Suprapubic skin (tissue), 4 donors: ENCODE measurements around the gene CLEC16A.

Experiments used
- CTCF ChIP-seq, 2 donors: fragments of 200-600 bp in 1 of 2; fragments of 450-650 bp in 1 of 2; sonication (generic) in 1 of 2; IDR thresholded peaks; one replicate each; pipeline ENCODE4 v1.5.1; 2016 to 2019; ENCODE audit warnings: antibody characterized with exemption in 2 of 2, mild to moderate bottlenecking in 1 of 2, moderate library complexity in 1 of 2
- EP300 ChIP-seq: sonication (generic); formaldehyde crosslinking; IDR thresholded peaks from one replicate; pipeline ENCODE4 v1.6.1; 2017; ENCODE audit warnings: antibody characterized with exemption
- POLR2A ChIP-seq, 2 donors: fragments of 450-650 bp; IDR thresholded peaks; one replicate each; pipeline ENCODE4 v1.6.1; 2017; ENCODE audit warnings: antibody characterized with exemption in 2 of 2, mild to moderate bottlenecking in 2 of 2, moderate library complexity in 2 of 2
- POLR2AphosphoS5 ChIP-seq, 3 donors: sonication (generic); formaldehyde crosslinking; IDR thresholded peaks; one replicate each; pipeline ENCODE4 v1.6.1; 2017; ENCODE audit warnings: antibody characterized with exemption in 3 of 3

DNA sequence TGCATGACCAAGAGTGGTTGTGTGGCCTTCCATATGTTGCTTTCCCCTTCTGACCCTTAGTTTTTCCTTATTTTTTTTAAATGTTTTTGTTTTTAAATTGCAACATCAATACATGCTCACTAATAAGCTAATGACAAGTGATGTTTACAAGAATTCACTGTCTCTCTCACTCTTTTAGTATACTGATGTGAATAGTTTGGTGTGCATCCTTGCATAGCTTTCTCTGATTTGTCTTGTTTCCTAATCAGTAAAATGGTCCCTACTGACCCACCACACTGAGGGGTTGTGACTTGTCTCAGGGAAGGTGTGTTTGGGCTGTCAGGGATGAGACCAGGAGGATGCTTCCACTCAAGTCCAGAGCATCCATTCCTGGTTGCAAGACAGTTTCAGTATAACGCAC lies 41.4 kb upstream of the CLEC16A start:
- TF ChIP-seq CTCF (IDR thresholded peaks at IDR 0.05) (no peak), POLR2A (IDR thresholded peaks at IDR 0.05) (no peak), POLR2AphosphoS5 (IDR thresholded peaks at IDR 0.05) (no peak), EP300 (no peak)
